Astrocyte of the spinal cord (primary cell): Measurements from ENCODE around the gene ANKRD34B.

Experiments
- DNase-seq: peaks from one replicate; pipeline ENCODE4 v3.0.0; 2011; ENCODE audit warnings: low read depth, low spot score
- H3K4me3 ChIP-seq: 2 replicates; pipeline ENCODE4 v1.5.1; 2011; ENCODE audit warnings: low read depth, mild to moderate bottlenecking, low read length, moderate library complexity
- CTCF ChIP-seq: IDR thresholded peaks from 2 replicates; pipeline ENCODE4 v1.5.1; 2012; ENCODE audit warnings: low read depth, mild to moderate bottlenecking, low read length, inconsistent platforms
- in situ Hi-C: cut with HindIII; loops from 2 replicates; pipeline ENCODE4 v1.10.0; 2017; ENCODE audit warnings: low sequenced_read_pairs

Gene ANKRD34B

GRCh38 chr5:80577707-80578106, 7.6 kb upstream of the ANKRD34B start:
- DNase-seq: no peak
- TF ChIP-seq CTCF: no peak
- in situ Hi-C loops: no loop called here
- no peak overlapping the region for H3K4me3 ChIP-seq

- in situ Hi-C loops: no loop called here
- no peak for DNase-seq
Measured at GRCh38 chr5:80576383-80576782, 6.3 kb upstream of the ANKRD34B start.

GRCh38 chr5:80573062-80573461, 3.0 kb upstream of the ANKRD34B start:
- in situ Hi-C loops: no loop called here
- H3K4me3 ChIP-seq: no peak overlapping the region
- DNase-seq: no peak
- no peak for TF ChIP-seq CTCF

More at GRCh38 chr5:80576383-80576782, 6.3 kb upstream of the ANKRD34B start:
- no peak for TF ChIP-seq CTCF
- H3K4me3 ChIP-seq: no peak overlapping the region

GRCh38 chr5:80569086-80569960, 757 bp downstream of the ANKRD34B start:
- no peak for DNase-seq
- in situ Hi-C loops: no loop called here
- H3K4me3 ChIP-seq: no peak overlapping the region
- TF ChIP-seq CTCF: no peak

GRCh38 chr5:80568251-80568650, 1.8 kb downstream of the ANKRD34B start:
- in situ Hi-C loops: no loop called here
- DNase-seq: no peak
- no peak for TF ChIP-seq CTCF
- H3K4me3 ChIP-seq: no peak overlapping the region

GRCh38 chr5:80566711-80567259, 3.3 kb downstream of the ANKRD34B start:
- TF ChIP-seq CTCF: no peak
- in situ Hi-C loops: no loop called here
- no peak overlapping the region for H3K4me3 ChIP-seq
- no peak for DNase-seq
